Stimulated activated CD4-positive, alpha-beta T cell treated with anti-CD3 and anti-CD28 coated beads, TNF-alpha, amount 100 ng/mL, for 48 hours (primary cell): Measurements from ENCODE around the gene CEP68.
"Not testable (repeated sequence)": the region's sequence is repeated elsewhere in the genome, so short reads cannot be mapped to it uniquely, and the experiment has no call there.

Source experiments
- DNase-seq, 3 donors: peaks; one replicate each; pipeline ENCODE4 v3.0.0-alpha.2; 2020; ENCODE audit warnings: low read depth in 3 of 3

The CEP68 gene

GRCh38 chr2:65056215-65057053 lies at the start of gene CEP68:
CEP68 (plus strand) TSS chr2:65056416; CDS start chr2:65069445, 13,029 bp downstream.
- peak; percentile 89 to 95 (median 94) for DNase-seq

- DNase-seq: no peak
These were observed 42.4 kb upstream of the CEP68 start for GRCh38 chr2:65013776-65014175.

DNA sequence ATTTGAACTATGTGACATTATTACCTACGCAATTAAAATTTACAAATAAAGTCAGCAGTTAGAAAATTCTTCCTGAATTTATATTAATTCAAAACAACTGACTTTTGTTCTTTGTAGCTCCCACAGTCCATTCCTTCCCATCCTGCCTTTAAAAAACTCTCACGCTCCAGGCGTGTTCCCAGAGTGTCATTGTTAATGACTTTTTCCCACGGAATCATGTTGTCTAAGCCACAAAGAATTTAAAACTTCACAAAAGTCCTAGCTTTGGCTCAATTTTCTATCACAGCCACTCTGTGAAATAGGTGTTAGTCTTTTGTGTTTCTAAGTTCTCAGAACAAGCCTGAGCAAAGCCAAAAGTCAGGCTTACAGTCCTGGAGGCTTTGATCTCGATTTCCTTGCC lies 40.5 kb upstream of the CEP68 start:
- DNase-seq: no peak

DNA sequence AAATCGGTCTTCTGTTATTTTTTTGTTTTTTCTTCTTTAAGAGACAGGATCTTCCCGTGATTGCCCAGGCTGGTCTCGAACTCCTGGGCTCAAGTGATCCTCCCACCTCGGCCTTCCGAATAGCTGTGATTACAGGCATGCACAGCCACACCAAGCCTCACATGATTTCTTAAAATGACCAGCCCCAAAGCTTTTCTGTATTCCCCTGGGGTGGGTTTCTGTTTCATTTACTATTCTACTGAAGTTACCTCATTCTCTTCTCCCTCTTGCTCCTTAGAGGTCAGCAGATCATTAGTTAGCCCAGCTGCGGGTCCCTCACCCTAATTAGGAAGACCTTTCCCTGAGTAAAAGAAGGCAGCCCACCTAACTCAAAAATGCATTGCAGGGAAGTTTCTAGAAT lies 39.4 kb upstream of the CEP68 start:
- no peak for DNase-seq

- DNase-seq: no peak
These were observed 38.9 kb upstream of the CEP68 start for GRCh38 chr2:65017335-65017734.

DNA sequence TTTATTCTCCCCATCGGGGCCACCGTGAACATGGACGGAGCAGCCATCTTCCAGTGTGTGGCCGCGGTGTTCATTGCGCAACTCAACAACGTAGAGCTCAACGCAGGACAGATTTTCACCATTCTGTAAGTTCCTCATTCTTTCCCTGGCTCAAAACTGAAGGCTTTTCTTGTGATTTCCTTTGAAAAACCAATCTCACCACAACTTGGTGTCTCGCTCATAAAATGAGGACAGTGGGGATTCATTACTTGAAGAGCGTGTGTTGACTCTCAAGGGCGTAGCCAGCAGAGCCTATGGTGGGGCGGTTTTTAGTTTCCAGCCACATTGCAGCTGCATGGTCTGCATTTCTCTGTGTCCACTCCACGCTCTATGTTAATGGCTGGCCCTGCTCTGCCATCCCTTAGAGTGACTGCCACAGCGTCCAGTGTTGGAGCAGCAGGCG lies 38.1 kb upstream of the CEP68 start:
- DNase-seq: no peak

- no peak for DNase-seq
These were observed 37.2 kb upstream of the CEP68 start for GRCh38 chr2:65019010-65019409.

DNA sequence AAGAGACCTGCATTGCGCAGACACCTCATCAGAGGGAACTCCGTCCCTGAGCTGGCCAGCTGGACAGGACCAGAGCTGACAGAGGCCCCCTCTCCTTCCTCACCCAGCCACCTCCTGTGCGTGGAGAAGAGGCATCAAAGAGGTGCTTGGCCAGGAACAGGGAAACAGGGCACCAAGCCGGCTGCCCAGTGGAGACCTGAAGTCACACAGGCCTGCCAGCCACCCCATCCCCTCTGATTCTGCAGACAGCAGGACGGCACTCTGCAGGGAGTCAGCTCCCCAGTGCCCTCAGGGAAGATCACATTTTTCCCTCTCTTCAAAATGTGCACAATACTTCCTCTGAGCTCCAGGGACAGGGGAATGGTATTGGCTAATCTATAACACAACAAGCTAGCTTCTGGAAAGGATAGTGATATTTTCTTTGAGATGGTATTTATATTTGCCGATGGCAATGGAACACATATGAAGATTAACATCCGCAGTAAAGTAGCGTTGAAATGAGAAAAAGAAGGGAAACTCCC lies 36.5 kb upstream of the CEP68 start:
- DNase-seq: no peak

- DNase-seq: not testable (repeated sequence)
These were observed 36.0 kb upstream of the CEP68 start for GRCh38 chr2:65020251-65020650.

- DNase-seq: no peak
These were observed 35.2 kb upstream of the CEP68 start for GRCh38 chr2:65020943-65021528.

- DNase-seq: no peak
These were observed 34.5 kb upstream of the CEP68 start for GRCh38 chr2:65021709-65022108.

- DNase-seq: no peak
These were observed 34.0 kb upstream of the CEP68 start for GRCh38 chr2:65022189-65022588.

GRCh38 chr2:65023742-65024141 lies 32.5 kb upstream of the CEP68 start:
- DNase-seq: no peak

DNA sequence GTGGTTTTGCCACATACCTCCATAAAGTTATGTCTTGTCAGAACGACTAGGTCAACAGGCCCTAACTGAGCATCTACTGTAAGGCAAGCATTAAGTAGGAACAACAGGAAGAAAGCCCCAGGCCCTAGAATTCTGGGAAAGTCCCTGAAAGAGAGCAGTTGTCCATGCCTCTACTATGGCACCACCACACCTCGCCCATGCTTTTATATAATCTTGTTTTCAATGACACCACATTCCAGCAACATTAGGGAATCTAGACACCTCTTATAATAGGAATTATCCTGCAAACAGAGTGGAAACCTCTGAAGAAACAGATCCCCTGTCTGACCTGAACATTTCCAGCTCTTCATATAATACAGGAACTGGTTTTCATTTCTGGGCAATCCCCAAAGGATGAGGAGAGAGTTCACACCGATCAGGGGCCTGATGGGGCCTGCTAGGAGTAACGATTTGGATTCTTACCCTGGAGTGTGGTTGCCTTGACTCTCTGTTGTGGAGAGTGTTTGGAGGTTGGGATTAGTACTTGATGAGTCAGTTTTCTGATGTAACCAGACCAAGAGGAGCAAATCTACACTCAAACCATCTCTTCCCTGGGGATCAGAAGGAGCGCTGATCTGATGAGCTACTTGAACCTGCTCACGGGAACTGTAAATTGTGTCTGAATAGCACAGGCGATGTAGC lies 31.9 kb upstream of the CEP68 start:
- no peak for DNase-seq

DNA sequence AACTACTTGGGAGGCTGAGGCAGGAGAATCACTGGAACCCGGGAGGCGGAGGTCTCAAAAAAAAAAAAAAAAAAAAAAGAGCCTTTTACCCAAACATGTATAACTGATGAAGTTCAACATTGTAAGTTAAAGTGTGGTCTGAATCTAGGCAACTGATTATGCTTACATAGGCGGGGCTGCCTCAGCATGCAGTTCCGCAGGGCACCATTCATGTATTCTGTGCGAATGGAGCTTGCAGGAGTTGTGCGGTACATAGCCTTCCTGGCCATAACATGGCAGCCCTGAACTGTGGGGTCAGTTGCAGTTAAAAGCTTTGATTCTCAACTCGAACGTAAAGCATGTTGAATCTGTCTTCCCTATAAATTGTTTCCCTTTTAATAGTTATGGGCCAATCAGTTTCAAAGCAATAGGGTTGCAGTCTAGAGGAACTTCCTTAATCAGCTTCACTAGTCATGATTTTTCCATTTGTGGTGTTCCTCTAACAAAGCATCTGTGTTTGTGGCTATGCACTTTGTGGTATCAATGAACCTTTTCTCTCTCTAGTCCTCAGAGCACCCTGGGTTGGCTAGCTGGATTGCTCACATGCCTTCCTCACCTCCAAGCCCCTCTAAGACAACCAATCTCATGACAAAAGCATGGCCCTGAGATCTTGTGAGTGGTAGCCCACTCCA lies 30.6 kb upstream of the CEP68 start:
- no peak for DNase-seq

DNA sequence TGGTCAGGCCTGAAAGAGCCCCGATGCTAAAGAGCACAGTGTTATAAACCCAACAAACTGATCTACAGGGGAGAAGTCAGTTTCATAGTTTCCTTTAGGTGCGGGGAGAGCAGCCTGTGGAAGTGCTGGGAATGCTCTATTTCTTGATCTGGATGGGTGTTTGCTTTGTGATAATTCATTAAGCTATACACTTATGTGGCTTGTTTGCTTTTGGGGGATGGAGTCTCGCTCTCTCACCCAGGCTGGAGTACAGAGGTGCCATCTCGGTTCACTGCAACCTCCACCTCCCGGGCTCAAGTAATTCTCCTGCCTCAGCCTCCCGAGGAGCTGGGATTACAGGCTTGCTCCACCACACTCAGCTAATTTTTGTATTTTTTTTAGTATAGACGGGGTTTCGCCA lies 30.1 kb upstream of the CEP68 start:
- DNase-seq: no peak

- DNase-seq: no peak
These were observed 29.3 kb upstream of the CEP68 start for GRCh38 chr2:65026704-65027464.

- no peak for DNase-seq
These were observed 28.5 kb upstream of the CEP68 start for GRCh38 chr2:65027616-65028244.

DNA sequence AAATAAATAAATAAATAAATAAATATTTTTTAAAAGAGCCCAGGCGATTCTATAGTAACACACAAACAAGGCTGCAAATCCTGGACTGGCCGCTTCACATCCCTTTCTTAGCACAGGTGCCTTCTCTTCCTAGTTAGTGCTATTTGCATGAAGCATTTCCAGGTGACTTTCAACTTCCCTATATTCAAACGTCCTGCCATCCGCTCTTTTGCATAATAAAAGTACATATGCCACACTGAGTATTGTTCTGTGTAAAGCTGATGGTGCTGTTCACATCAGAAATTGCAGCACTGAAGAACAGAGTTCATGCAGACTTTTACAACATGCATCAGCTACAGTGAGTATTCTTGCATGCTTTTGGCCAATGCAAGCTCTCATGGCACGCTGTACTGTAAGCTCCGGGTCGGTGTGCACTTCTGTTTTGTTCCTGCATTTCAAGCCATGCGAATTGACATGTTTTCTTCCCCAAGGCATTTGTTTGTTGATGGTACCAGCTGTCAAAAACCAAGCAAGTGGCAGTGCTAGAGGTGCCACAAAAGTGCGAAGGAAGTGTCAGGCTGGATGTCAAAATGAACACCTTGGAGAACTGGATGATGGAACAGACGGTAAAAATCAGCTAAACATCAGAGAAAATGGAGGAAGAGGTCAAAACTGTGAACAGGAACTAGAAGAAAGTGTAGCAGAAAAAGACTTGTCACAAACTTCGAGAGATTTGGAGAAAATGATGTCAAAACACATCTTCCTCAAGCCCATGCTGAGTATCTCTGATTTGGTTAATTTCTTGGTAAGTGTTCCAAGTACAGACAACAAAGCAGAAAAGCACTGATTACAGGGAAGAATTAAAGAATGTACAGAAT lies 25.5 kb upstream of the CEP68 start:
- no peak for DNase-seq
